Natural killer cell (primary cell): Measurements from ENCODE around the gene CXCL17. TPM values are rescaled to one million over a fixed set of nuclear protein-coding genes. Genes with fewer than 3 reads are reported as not detected.
A peak's percentile ranks its signal among the peaks of the same experiment; 100 is the strongest.

Source experiments
- ATAC-seq, 3 donors: fragments of 150-1000 bp in 2 of 3; fragments of 200-7000 bp in 1 of 3; cut with Tn5 transposase; 1 replicate in 1 of 3; 2 replicates in 2 of 3; pipeline ENCODE4 v1.10.0; 2021; ENCODE audit warnings: mild to moderate bottlenecking in 2 of 3, moderate library complexity in 2 of 3
- DNase-seq, 2 donors: peaks; one replicate each; pipeline versions ENCODE4 v3.0.0 to v3.0.0-alpha.2; 2013 to 2021; ENCODE audit warnings: mixed read lengths in 1 of 2
- H3K27ac ChIP-seq: one replicate; pipeline ENCODE4 v1.5.1; 2013; ENCODE audit warnings: mild to moderate bottlenecking, low read length
- H3K27me3 ChIP-seq: one replicate; pipeline ENCODE4 v1.6.1; 2013; ENCODE audit warnings: low read length; ENCODE audit not compliant: control insufficient read depth, insufficient read depth
- H3K36me3 ChIP-seq: one replicate; pipeline ENCODE4 v1.6.1; 2013; ENCODE audit warnings: low read length; ENCODE audit not compliant: control insufficient read depth, insufficient read depth
- H3K4me1 ChIP-seq: one replicate; pipeline ENCODE4 v1.6.1; 2013; ENCODE audit warnings: low read length; ENCODE audit not compliant: control insufficient read depth, insufficient read depth
- H3K4me3 ChIP-seq: one replicate; pipeline ENCODE4 v1.5.1; 2013; ENCODE audit warnings: low read length
- H3K9me3 ChIP-seq: one replicate; pipeline ENCODE4 v1.6.1; 2013; ENCODE audit warnings: low read length; ENCODE audit not compliant: control insufficient read depth, insufficient read depth
- H3K27ac Mint-ChIP-seq, 2 donors: one replicate each; pipeline ENCODE4 v1.8.0; 2022; ENCODE audit warnings: mild to moderate bottlenecking in 2 of 2, mixed read lengths in 2 of 2, moderate library complexity in 1 of 2
- H3K27me3 Mint-ChIP-seq, 2 donors: one replicate each; pipeline ENCODE4 v1.8.0; 2022; ENCODE audit warnings: low read depth in 2 of 2, mixed read lengths in 2 of 2
- H3K36me3 Mint-ChIP-seq: one replicate; pipeline ENCODE4 v1.8.0; 2022; ENCODE audit warnings: mixed read lengths
- H3K4me1 Mint-ChIP-seq, 2 donors: one replicate each; pipeline ENCODE4 v1.8.0; 2022; ENCODE audit warnings: mixed read lengths in 2 of 2
- H3K4me3 Mint-ChIP-seq: one replicate; pipeline ENCODE4 v1.8.0; 2022; ENCODE audit warnings: mild to moderate bottlenecking, moderate library complexity, mixed read lengths
- H3K9me3 Mint-ChIP-seq, 2 donors: one replicate each; pipeline ENCODE4 v1.8.0; 2022; ENCODE audit warnings: mixed read lengths in 2 of 2
- CTCF ChIP-seq: fragments of 200-600 bp; IDR thresholded peaks from one replicate; pipeline ENCODE4 v1.8.0; 2022; ENCODE audit warnings: antibody characterized with exemption
- WGBS: methylation state at CpG from one replicate; pipeline ENCODE4 v1.1.7; 2013; ENCODE audit warnings: missing lambda C conversion rate; ENCODE audit not compliant: insufficient coverage; 5-methylcytosine and 5-hydroxymethylcytosine counted together
- intact Hi-C: fragments of 100-400 bp; cut with micrococcal nuclease; formaldehyde crosslinking; loops from one replicate; pipeline ENCODE4 v1.14.2; 2022
- total RNA-seq, 4 donors: library from RNA; stranded (reverse); fragments of 120-200 nt in 1 of 4; gene quantifications; one replicate each; pipeline versions ENCODE4 v1.2.3 to v1.2.4, GENCODE V29; 2013 to 2022

CXCL17 gene
- total RNA-seq, 3 donors from 2014 or later (not counting 1 experiment from before 2014, with no cell fraction given), result not detected

- Histone ChIP-seq H3K4me3 (no peak overlapping the region), H3K27me3 (no peaks in the 10 kb centered on the region), H3K27ac (no peak overlapping the region), H3K9me3 (no peaks in the 10 kb centered on the region), H3K4me1 (no peaks in the 10 kb centered on the region), H3K36me3 (no peaks in the 10 kb centered on the region)
- 59% methylated on average over 8 of the region's 9 CpGs for WGBS
- no peak overlapping the region for H3K27ac Mint-ChIP-seq
- H3K27me3 Mint-ChIP-seq, result no peaks in the 10 kb centered on the region
- peaks cover 6% of the 10 kb centered on the region in 2 donors for H3K4me1 Mint-ChIP-seq
- no peaks in the 10 kb centered on the region for H3K9me3 Mint-ChIP-seq
- H3K4me3 Mint-ChIP-seq, result no peak overlapping the region
- no peaks in the 10 kb centered on the region for H3K36me3 Mint-ChIP-seq
- ATAC-seq, result peak in 2 of 3 donors; percentile 32 to 48
- peak; percentile 48 for TF ChIP-seq CTCF
- intact Hi-C loops, result loop anchor here (1.0 kb wide), 1 partner anchor 325 kb away; no protein-coding TSS in a partner anchor
- DNase-seq, result peak; percentile 39 to 79
Measured at GRCh38 chr19:42433503-42434260, 9.1 kb downstream of the CXCL17 start.

DNA sequence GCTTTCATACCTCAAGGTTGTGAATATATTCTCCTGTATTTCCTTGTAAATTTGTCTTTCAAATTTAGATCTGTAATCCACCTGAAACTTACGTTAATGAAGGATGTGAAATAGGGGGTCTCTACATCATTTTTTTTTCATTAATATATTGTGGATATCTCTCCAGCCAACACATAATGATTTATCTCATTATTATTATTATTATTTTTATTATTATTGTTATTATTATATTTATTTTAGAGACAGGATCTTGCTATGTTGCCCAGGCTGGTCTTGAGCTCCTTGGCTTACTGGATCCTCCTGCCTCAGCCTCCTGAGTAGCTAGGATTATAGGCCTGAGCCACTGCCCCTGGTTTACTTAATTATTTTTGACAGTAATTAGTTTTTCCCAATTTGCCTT lies 11.3 kb downstream of the CXCL17 start:
- intact Hi-C loops, result no loop called here
- no peaks in the 10 kb centered on the region for H3K4me1 Mint-ChIP-seq
- no peaks in the 10 kb centered on the region for H3K27me3 Mint-ChIP-seq
- Histone ChIP-seq H3K4me3 (no peak overlapping the region), H3K9me3 (no peaks in the 10 kb centered on the region), H3K36me3 (no peaks in the 10 kb centered on the region), H3K27me3 (no peaks in the 10 kb centered on the region), H3K4me1 (no peaks in the 10 kb centered on the region), H3K27ac (no peak overlapping the region)
- no peaks in the 10 kb centered on the region for H3K9me3 Mint-ChIP-seq
- WGBS, result no CpG with 5 or more reads among the region's 1 CpG
- TF ChIP-seq CTCF, result no peak
- DNase-seq (no peak), ATAC-seq (no peak)
- H3K36me3 Mint-ChIP-seq, result no peaks in the 10 kb centered on the region
- no peak overlapping the region for H3K4me3 Mint-ChIP-seq
- no peak overlapping the region for H3K27ac Mint-ChIP-seq

- intact Hi-C loops, result no loop called here
- TF ChIP-seq CTCF, result no peak
Measured at GRCh38 chr19:42428676-42429075, 14.1 kb downstream of the CXCL17 start.

More at GRCh38 chr19:42428676-42429075, 14.1 kb downstream of the CXCL17 start:
- H3K27ac ChIP-seq, result no peak overlapping the region
- no peak overlapping the region for H3K4me3 ChIP-seq
- peaks cover 9% of the 10 kb centered on the region for H3K4me1 ChIP-seq
- peaks cover 0 to 10% of the 10 kb centered on the region in 2 donors for H3K4me1 Mint-ChIP-seq
- H3K27me3 ChIP-seq, result no peaks in the 10 kb centered on the region
- H3K27ac Mint-ChIP-seq, result no peak overlapping the region
- ATAC-seq, result no peak
- WGBS, result 94% methylated on average over 3 of the region's 3 CpGs
- H3K27me3 Mint-ChIP-seq, result no peaks in the 10 kb centered on the region
- H3K4me3 Mint-ChIP-seq, result no peak overlapping the region
- H3K36me3 ChIP-seq, result no peaks in the 10 kb centered on the region
- no peak for DNase-seq
- H3K9me3 Mint-ChIP-seq, result no peaks in the 10 kb centered on the region
- no peaks in the 10 kb centered on the region for H3K9me3 ChIP-seq
- no peaks in the 10 kb centered on the region for H3K36me3 Mint-ChIP-seq
